H9 (cell line): Measurements from ENCODE around the gene RBFOX2. TPM values are rescaled to one million over a fixed set of nuclear protein-coding genes. Genes with fewer than 3 reads are reported as not detected.
A peak's percentile ranks its signal among the peaks of the same experiment; 100 is the strongest.

Experiments used
- DNase-seq: peaks from one replicate; pipeline ENCODE4 v3.0.0-alpha.2; 2017
- H2AFZ ChIP-seq: one replicate; pipeline ENCODE4 v1.6.1; 2013; ENCODE audit warnings: mild to moderate bottlenecking, low read length, control low read depth, moderate library complexity
- H2AK5ac ChIP-seq: 2 replicates; pipeline ENCODE4 v1.6.1; 2013; ENCODE audit warnings: low read length, control low read depth, mixed read lengths; ENCODE audit not compliant: insufficient read length
- H2BK120ac ChIP-seq: one replicate; pipeline ENCODE4 v1.6.1; 2013; ENCODE audit warnings: low read depth, mild to moderate bottlenecking, low read length, control low read depth, inconsistent platforms; ENCODE audit not compliant: poor library complexity, severe bottlenecking
- H2BK12ac ChIP-seq: 2 replicates; pipeline ENCODE4 v1.6.1; 2013; ENCODE audit warnings: low read length, control low read depth, mixed read lengths, low read depth; ENCODE audit not compliant: insufficient read length
- H2BK15ac ChIP-seq: 2 replicates; pipeline ENCODE4 v1.6.1; 2013; ENCODE audit warnings: low read depth, low read length, control low read depth
- H2BK20ac ChIP-seq: one replicate; pipeline ENCODE4 v1.6.1; 2013; ENCODE audit warnings: low read depth, mild to moderate bottlenecking, low read length, control low read depth, inconsistent platforms; ENCODE audit not compliant: poor library complexity, severe bottlenecking
- H2BK5ac ChIP-seq: 2 replicates; pipeline ENCODE4 v1.6.1; 2013; ENCODE audit warnings: low read length, control low read depth, mixed read lengths; ENCODE audit not compliant: insufficient read length
- H3K14ac ChIP-seq: 2 replicates; pipeline ENCODE4 v1.6.1; 2013; ENCODE audit warnings: low read length, control low read depth; ENCODE audit not compliant: insufficient read depth
- H3K18ac ChIP-seq: 2 replicates; pipeline ENCODE4 v1.6.1; 2013; ENCODE audit warnings: low read depth, mild to moderate bottlenecking, mixed read lengths, low read length, control low read depth; ENCODE audit not compliant: insufficient read length
- H3K23ac ChIP-seq: 2 replicates; pipeline ENCODE4 v1.6.1; 2013; ENCODE audit warnings: low read length, control low read depth, mixed read lengths, low read depth; ENCODE audit not compliant: insufficient read length
- H3K23me2 ChIP-seq: 2 replicates; pipeline ENCODE4 v1.6.1; 2013; ENCODE audit warnings: low read depth, mild to moderate bottlenecking, mixed read lengths, low read length, control low read depth; ENCODE audit not compliant: insufficient read length, poor library complexity, severe bottlenecking
- H3K27ac ChIP-seq: 2 replicates; pipeline ENCODE4 v1.5.1; 2013; ENCODE audit warnings: low read length, control low read depth, mixed read lengths, low read depth; ENCODE audit not compliant: insufficient read length
- H3K27me3 ChIP-seq: 2 replicates; pipeline ENCODE4 v1.6.1; 2013; ENCODE audit warnings: low read length, control low read depth, inconsistent platforms; ENCODE audit not compliant: insufficient read depth
- H3K4ac ChIP-seq: 2 replicates; pipeline ENCODE4 v1.6.1; 2013; ENCODE audit warnings: low read depth, mild to moderate bottlenecking, control low read depth, inconsistent platforms, low read length, moderate library complexity
- H3K4me1 ChIP-seq: 2 replicates; pipeline ENCODE4 v1.6.1; 2013; ENCODE audit warnings: low read length, control low read depth, inconsistent platforms; ENCODE audit not compliant: insufficient read depth
- H3K4me2 ChIP-seq: 2 replicates; pipeline ENCODE4 v1.6.1; 2013; ENCODE audit warnings: low read length, control low read depth, mixed read lengths; ENCODE audit not compliant: insufficient read length, insufficient read depth
- H3K56ac ChIP-seq: 2 replicates; pipeline ENCODE4 v1.6.1; 2013; ENCODE audit warnings: low read depth, mild to moderate bottlenecking, mixed read lengths, low read length, control low read depth; ENCODE audit not compliant: insufficient read length
- H3K79me1 ChIP-seq: 2 replicates; pipeline ENCODE4 v1.6.1; 2013; ENCODE audit warnings: low read depth, mild to moderate bottlenecking, moderate library complexity, low read length, control low read depth, inconsistent platforms; ENCODE audit not compliant: insufficient read depth, poor library complexity, severe bottlenecking
- H3K79me2 ChIP-seq: 2 replicates; pipeline ENCODE4 v1.6.1; 2013; ENCODE audit warnings: low read length, control low read depth, inconsistent platforms; ENCODE audit not compliant: insufficient read depth
- H3K9ac ChIP-seq: 2 replicates; pipeline ENCODE4 v1.6.1; 2013; ENCODE audit warnings: low read length, control low read depth, mixed read lengths; ENCODE audit not compliant: insufficient read length; ENCODE audit errors: extremely low read depth
- H3K9me3 ChIP-seq: one replicate; pipeline ENCODE4 v1.6.1; 2013; ENCODE audit warnings: low read depth, low read length, inconsistent platforms; ENCODE audit not compliant: control insufficient read depth
- H3T11ph ChIP-seq: one replicate; pipeline ENCODE4 v1.6.1; 2013; ENCODE audit warnings: mild to moderate bottlenecking, low read length, control low read depth, inconsistent platforms
- H4K20me1 ChIP-seq: one replicate; pipeline ENCODE4 v1.6.1; 2013; ENCODE audit not compliant: control insufficient read depth, insufficient read length, insufficient read depth
- H4K5ac ChIP-seq: 2 replicates; pipeline ENCODE4 v1.6.1; 2013; ENCODE audit warnings: low read depth, mild to moderate bottlenecking, mixed read lengths, low read length, control low read depth; ENCODE audit not compliant: insufficient read length
- H4K8ac ChIP-seq: replicated peaks from 2 replicates; pipeline ENCODE4 v1.6.1; 2013; ENCODE audit warnings: low read length, control low read depth, mixed read lengths, low read depth; ENCODE audit not compliant: insufficient read length
- H4K91ac ChIP-seq: 2 replicates; pipeline ENCODE4 v1.6.1; 2013; ENCODE audit warnings: low read depth, mild to moderate bottlenecking, moderate library complexity, mixed read lengths, low read length, control low read depth; ENCODE audit not compliant: insufficient read length
- H3K27ac Mint-ChIP-seq, 3 experiments: 2 replicates in 2 of 3; 3 replicates in 1 of 3; pipeline ENCODE4 v1.8.0; 2020 to 2021; ENCODE audit warnings: mixed read lengths in 3 of 3, mild to moderate bottlenecking in 1 of 3, moderate library complexity in 1 of 3
- H3K27me3 Mint-ChIP-seq: 2 replicates; pipeline ENCODE4 v1.8.0; 2021; ENCODE audit warnings: low read depth, mild to moderate bottlenecking, moderate library complexity, mixed read lengths
- H3K36me3 Mint-ChIP-seq, 3 experiments: 2 replicates in 2 of 3; 3 replicates in 1 of 3; pipeline ENCODE4 v1.8.0; 2020 to 2021; ENCODE audit warnings: low read depth in 3 of 3, mixed read lengths in 3 of 3; ENCODE audit not compliant: insufficient read depth in 1 of 3
- H3K4me1 Mint-ChIP-seq, 2 experiments: 2 replicates each; pipeline ENCODE4 v1.8.0; 2020; ENCODE audit warnings: mixed read lengths in 2 of 2
- H3K4me3 Mint-ChIP-seq, 2 experiments: 2 replicates in 1 of 2; 3 replicates in 1 of 2; pipeline ENCODE4 v1.8.0; 2020 to 2021; ENCODE audit warnings: mild to moderate bottlenecking in 2 of 2, mixed read lengths in 2 of 2, moderate library complexity in 1 of 2
- H3K9me3 Mint-ChIP-seq, 2 experiments: 2 replicates in 1 of 2; 3 replicates in 1 of 2; pipeline ENCODE4 v1.8.0; 2020; ENCODE audit warnings: mild to moderate bottlenecking in 2 of 2, mixed read lengths in 2 of 2, moderate library complexity in 1 of 2
- WGBS: extraction: QIAGEN DNeasy Blood & Tissue Kit; methylation state at CpG from one replicate; pipeline ENCODE4 v1.1.7; 2013; ENCODE audit warnings: missing lambda C conversion rate, low lambda C conversion rate, mixed read lengths; ENCODE audit not compliant: insufficient read length; ENCODE audit errors: extremely low coverage; 5-methylcytosine and 5-hydroxymethylcytosine counted together
- total RNA-seq: library from RNA; stranded (reverse); gene quantifications from 2 replicates; pipeline ENCODE4 v1.2.1, GENCODE V29; 2021
- TF ChIP-seq, protein P1 (sequence below): fragments of 200-600 bp; sonication (generic); conservative IDR thresholded peaks from 3 replicates; pipeline ENCODE4 v1.8.0; 2021; ENCODE audit warnings: antibody characterized with exemption, mild to moderate bottlenecking

RBFOX2 gene
- total RNA-seq, 1 experiment from 2014 or later, result 84.7 TPM

DNA sequence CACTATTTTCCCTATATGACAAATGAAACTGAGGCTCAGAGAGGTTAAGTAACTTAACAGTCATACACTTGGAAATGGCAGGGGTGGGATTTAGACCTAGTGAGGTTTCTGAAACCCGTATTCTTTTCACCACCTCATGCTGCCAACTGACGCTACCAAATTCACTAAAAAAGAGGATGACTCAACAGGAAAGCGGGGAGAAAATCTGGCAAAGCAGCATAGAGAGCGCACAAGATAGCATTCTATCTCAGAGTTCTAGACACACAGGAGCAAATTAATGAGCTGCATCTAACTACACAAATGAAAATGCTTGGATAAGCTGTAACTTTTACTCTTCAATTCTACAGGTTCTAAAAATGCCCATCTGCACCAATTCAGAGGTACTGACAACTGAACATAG, 136.4 kb downstream of the RBFOX2 start:
- no peaks in the 10 kb centered on the region for H3K9me3 ChIP-seq
- Mint-ChIP-seq H3K27ac (peak overlapping the region in 1 of 3 experiments; percentile 30; a peak in 1 of 7 replicates), H3K4me3 (no peak overlapping the region), H3K4me1 (peaks cover 39 to 46% of the 10 kb centered on the region in 2 experiments), H3K36me3 (no peaks in the 10 kb centered on the region; a peak in 1 of 7 replicates), H3K27me3 (no peaks in the 10 kb centered on the region), H3K9me3 (no peaks in the 10 kb centered on the region)
- H3K4me2 ChIP-seq, result no peak overlapping the region
- no peak overlapping the region for H2BK12ac ChIP-seq
- H3K27ac ChIP-seq, result no peak overlapping the region
- TF ChIP-seq, protein P1, sequence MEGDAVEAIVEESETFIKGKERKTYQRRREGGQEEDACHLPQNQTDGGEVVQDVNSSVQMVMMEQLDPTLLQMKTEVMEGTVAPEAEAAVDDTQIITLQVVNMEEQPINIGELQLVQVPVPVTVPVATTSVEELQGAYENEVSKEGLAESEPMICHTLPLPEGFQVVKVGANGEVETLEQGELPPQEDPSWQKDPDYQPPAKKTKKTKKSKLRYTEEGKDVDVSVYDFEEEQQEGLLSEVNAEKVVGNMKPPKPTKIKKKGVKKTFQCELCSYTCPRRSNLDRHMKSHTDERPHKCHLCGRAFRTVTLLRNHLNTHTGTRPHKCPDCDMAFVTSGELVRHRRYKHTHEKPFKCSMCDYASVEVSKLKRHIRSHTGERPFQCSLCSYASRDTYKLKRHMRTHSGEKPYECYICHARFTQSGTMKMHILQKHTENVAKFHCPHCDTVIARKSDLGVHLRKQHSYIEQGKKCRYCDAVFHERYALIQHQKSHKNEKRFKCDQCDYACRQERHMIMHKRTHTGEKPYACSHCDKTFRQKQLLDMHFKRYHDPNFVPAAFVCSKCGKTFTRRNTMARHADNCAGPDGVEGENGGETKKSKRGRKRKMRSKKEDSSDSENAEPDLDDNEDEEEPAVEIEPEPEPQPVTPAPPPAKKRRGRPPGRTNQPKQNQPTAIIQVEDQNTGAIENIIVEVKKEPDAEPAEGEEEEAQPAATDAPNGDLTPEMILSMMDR, result no peak
- H3K23me2 ChIP-seq, result no peaks in the 10 kb centered on the region
- peaks cover 3% of the 10 kb centered on the region; the same call in 1 of the 2 replicates for H3K79me2 ChIP-seq
- H2BK15ac ChIP-seq, result no peak overlapping the region
- no peak overlapping the region for H4K8ac ChIP-seq
- no peak overlapping the region for H3K14ac ChIP-seq
- H2BK20ac ChIP-seq, result no peak overlapping the region
- H2BK120ac ChIP-seq, result no peak overlapping the region
- no peak overlapping the region for H2AFZ ChIP-seq
- no peak overlapping the region for H4K5ac ChIP-seq
- peaks cover 5% of the 10 kb centered on the region; the same call in 1 of the 2 replicates for H3K4me1 ChIP-seq
- no peak for DNase-seq
- no peak overlapping the region for H3K18ac ChIP-seq
- H3K56ac ChIP-seq, result no peak overlapping the region
- no CpG with 5 or more reads among the region's 4 CpGs for WGBS
- no peak overlapping the region for H2AK5ac ChIP-seq
- no peaks in the 10 kb centered on the region for H3K27me3 ChIP-seq
- no peak overlapping the region for H3K9ac ChIP-seq
- H4K91ac ChIP-seq, result no peak overlapping the region
- no peaks in the 10 kb centered on the region for H4K20me1 ChIP-seq
- H3K4ac ChIP-seq, result no peak overlapping the region
- H2BK5ac ChIP-seq, result no peak overlapping the region
- no peak overlapping the region for H3K23ac ChIP-seq
- H3K79me1 ChIP-seq, result peaks cover 11% of the 10 kb centered on the region
- no peak overlapping the region for H3T11ph ChIP-seq
